Stimulated activated CD8-positive, alpha-beta memory T cell treated with anti-CD3 and anti-CD28 coated beads, Interleukin-12 subunit alpha, Interleukin-12 subunit beta, amount 100 ng/mL, for 1 hour (primary cell): Measurements from ENCODE around the gene C1orf232.

Source experiments
- DNase-seq: peaks from one replicate; pipeline ENCODE4 v3.0.0-alpha.2; 2020; ENCODE audit warnings: low read depth

C1orf232 gene

GRCh38 chr1:26177182-26177684 lies 8.5 kb upstream of the C1orf232 start, which contains the start of gene CNKSR1:
Gene CNKSR1 (plus strand): TSS chr1:26177491. CDS start chr1:26177548, 57 bp downstream.
- no peak for DNase-seq

DNA sequence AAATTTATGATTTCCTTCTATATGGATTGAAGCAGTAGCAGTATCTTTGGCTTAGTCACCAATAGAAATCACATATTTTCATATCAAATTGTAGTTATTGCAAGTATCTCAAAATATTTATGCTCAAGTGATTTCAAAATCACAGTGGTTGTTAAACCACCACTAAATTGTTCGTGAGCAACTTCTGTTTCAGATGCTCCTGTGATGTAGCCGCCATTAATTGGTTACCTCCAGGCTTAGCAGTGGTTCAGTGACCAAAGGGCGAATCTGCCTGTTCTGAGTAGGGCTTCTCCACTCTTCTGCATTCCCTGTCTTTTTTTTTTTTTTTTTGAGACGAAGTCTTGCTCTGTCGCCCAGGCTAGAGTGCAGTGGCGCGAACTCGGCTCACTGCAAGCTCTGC lies 6.6 kb upstream of the C1orf232 start:
- no peak for DNase-seq

DNA sequence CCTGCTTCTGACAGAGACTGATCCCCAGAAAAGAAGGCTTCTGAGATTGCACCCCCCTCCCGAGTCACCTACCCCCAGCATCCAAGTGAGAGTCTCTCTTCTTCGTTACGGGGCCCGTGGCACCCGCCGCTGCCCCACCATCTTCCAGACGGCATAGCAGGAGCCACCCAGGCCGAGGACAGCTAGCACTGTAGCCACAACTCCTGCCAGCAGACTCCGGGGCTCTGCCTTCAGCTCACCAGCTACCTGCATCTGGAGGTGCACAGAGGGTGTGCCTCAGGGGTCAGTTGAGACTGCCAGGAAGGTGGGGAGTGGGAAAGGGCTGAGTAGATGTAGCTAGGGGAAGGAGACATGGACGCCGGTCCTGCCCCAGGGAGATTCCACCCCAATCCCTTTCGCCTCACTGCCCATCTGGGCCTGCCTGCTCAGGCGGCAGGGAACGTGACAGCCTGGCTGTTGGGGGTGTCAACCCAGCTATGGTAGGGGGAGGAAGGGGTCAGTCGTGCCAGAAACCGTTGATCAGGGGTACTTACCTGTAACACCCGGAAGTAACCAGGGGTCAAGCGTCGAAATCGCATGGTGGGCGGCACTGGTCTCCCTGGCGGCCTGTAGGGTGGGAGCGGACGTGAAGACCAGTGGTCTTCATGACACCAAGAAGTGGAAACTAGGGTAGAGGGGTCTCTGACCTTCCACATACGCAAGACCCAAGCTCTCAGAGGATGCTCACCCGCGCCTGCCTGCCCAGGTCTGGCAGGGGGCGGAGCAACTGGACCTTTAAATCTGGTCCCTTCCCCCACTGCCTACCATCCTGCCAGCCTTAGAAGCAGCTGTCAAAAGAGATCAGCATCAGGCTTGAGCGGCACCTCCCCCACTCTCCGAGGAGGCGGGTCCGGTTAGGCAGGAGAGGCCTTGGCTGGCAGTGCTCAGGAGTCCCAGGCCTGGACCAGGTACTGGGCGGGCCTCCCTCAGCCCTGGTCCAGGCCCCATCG lies 2.6 kb upstream of the C1orf232 start, which contains the start of gene ZNF593OS:
Gene ZNF593OS (minus strand): TSS at position 749 of the 989 bp plus-strand sequence. CDS start 171 bp downstream, at position 578.
- DNase-seq: no peak

- DNase-seq: no peak
Measured at GRCh38 chr1:26170472-26170821, 1.7 kb upstream of the C1orf232 start.

GRCh38 chr1:26169669-26170471 lies 1.1 kb upstream of the C1orf232 start, which contains the start of gene ZNF593:
Gene ZNF593 (plus strand): TSS chr1:26169908. CDS start chr1:26169984, 76 bp downstream.
- DNase-seq: peak; percentile 73

GRCh38 chr1:26169198-26169554 lies 413 bp upstream of the C1orf232 start:
- no peak for DNase-seq

DNA sequence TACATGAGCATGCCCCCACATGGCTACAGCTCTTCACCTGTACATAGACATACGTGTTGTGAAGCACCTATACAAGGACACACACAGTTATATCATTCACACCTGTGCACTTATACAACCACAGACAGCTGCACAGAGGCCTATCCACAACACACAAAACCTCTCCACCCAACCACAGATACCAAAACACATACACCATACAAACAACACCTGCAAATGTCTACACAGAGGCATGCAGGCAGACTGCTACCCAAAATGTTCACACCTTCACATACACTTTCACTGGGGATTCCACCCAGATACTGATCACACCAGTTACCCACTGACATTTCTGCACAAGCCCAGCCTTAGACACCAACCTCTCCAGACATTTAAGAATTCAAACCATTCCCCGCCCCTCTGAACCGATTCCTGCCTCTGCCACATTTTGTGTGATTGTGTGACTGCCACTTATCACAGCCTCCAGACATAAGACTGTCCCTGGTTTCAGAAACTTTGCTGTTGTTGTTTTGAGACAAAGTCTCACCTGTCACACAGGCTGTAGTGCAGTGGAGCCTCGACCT lies 2.0 kb downstream of the C1orf232 start:
- DNase-seq: no peak

DNA sequence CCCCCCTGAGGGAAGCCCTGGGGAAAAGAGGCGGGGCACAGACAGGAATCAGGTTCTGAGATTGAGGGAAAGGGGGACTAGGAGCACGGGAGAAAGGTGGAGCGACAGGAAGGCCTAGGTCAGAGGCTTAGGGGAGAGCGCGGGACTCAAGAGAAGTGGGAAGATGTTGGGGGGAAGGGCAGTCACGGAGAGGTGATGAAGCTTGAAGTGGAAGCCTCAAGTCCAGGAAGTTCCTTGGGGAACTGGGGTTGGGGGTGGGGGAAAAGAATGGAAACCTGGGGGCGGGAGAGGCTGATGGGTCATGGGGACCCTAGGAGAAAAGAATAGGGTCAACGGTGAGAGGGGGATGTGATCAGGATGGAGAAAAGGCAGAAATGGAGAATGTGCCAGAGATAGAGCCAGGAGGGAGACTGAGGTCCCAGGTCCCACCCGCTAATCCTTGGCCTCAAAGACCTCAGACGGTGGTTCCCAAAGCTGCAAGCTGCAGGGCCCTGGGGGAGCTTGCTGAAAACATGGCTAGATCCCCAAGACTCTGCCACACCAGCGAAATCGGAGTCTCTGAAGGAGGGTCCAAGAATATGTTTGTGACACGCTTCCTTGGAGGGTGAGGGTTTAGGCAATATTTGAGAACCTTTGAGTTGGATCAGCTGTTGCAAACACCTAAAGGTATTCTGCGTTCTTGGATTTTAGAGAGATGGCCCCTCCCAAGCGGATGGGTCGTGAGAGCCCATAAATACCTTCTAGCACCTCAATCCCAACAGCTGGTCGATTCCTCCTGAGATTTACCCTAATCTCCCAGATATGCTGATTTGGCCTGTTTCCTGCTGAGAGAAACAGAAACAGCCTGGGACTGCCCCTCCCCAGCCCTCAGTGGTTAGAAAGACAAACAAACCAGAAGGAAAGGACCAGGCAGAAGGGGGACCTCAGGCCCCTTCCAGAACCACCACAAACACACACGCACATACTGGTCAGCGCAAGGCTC lies 3.6 kb downstream of the C1orf232 start:
- DNase-seq: no peak

DNA sequence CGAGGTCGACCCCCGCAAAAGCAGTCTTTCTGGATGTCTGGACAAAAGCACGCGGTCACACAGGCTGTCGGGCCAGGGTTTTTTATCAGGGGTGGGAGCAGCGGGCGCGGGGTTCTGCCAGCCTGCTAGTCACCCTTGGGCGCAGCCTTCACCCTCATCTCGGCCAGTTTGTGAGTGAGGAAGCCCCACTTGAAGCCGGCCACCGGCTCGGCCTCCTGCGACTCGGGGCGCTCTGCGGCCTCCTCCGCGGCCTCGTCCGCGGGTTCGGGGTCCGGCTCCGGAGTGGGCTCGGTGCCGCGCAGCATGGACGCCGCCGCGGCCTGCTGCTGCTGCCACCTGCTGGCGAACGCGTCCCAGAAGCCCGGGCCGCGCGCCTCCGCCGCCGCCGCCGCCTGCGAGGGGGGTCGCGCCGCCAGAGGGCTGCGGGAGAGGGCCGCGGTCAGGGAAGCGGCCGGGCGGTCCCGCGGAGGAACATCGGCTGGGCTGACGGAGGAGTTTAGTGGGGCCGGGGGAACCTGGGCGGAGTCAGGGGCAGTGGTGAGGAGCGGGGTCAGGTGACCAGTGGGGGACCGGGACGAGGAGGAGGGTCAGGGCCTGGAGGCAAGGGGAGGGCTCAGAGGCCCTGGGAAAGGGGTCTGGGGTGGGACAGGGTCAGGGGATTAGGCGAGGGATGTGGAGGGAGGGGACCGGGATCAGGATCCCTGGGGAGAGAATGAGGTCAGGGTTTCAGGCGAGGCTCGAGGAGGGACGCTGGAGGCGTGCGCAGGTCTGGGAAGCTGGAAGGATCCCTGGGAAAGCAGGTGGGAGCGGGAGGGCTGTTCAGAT lies 4.5 kb downstream of the C1orf232 start:
- peak; percentile 20 for DNase-seq

DNA sequence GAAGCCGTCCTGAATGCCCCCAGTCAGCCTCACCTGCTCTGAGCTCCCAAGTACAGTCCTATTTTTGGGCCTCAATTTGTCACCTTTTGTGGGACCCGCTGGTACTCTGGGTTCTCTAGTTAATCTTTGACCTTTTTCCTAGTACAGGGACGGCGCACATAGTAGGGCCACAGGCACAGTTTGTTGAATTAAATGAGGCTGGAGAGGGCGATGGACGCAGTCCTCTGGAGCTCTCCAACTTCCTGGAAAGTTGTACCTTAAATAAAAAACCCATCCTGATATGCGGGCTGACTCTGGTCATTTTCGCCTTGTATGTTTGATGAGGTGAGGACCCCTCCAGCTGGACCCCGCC lies 5.1 kb downstream of the C1orf232 start:
- DNase-seq: no peak

GRCh38 chr1:26162220-26162709 lies 6.5 kb downstream of the C1orf232 start:
- DNase-seq: no peak

- DNase-seq: no peak
Measured at GRCh38 chr1:26161415-26162219, 7.1 kb downstream of the C1orf232 start.

- DNase-seq: no peak
Measured at GRCh38 chr1:26160527-26161414, 8.0 kb downstream of the C1orf232 start.

DNA sequence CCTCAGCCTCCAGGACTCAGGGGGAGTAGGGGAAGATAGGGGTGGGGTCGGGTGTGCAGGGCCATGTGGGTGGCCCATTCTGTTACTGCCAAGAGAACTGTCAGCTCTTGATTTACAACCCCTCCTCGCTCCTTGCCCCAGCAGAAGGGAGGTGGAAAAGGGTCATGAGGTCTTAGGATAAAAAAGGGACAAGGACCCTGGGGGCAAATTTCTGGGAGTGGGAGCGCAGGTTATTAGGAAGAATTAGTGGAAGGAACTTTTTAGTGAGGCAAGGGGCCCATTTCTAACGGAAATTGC lies 9.1 kb downstream of the C1orf232 start:
- DNase-seq: no peak

GRCh38 chr1:26158908-26159742 lies 9.6 kb downstream of the C1orf232 start, which contains the start of gene FAM110D:
Gene FAM110D (plus strand): TSS chr1:26159079. CDS start chr1:26161292, 2,213 bp downstream.
- no peak for DNase-seq

DNA sequence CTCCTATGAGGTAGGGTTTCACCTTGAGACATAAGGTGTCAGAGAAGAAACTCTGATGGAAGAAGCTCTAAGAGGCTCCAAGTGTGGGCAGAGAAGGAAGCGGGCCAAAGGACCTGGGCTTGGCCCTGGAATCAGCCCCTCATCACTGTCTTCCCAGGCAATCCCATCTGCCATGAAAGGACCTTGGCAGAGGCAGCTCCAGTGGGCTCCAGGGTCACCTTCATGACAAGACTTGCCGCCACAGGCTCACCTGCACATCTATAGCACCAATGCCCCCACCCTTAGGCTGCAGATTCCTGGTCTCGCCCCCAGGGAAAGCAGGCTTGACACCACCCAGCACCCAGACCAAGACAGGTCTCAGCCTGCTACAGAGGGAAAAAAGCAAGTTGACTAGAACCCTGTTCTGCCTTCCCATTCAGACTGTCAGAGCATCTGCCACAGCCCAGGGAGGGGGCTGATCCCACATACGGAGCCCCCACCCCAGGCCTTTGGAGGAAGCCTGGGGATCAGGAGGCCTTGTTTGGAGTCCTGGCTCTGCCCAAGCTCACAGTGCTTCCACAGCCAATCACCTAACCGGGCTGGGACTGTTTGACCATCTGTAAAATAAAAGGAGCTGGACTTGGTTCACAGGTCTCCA lies 10.4 kb downstream of the C1orf232 start:
- DNase-seq: no peak
